GM19240 (cell line): Measurements from ENCODE around the gene MTPN.

Experiments used
- DNase-seq: peaks from one replicate; pipeline ENCODE4 v3.0.0; 2011; ENCODE audit warnings: low spot score; ENCODE audit not compliant: insufficient read length

MTPN gene

GRCh38 chr7:135928136-135928535, 49.0 kb downstream of the MTPN start:
- no peak for DNase-seq

GRCh38 chr7:135925210-135925609, 51.9 kb downstream of the MTPN start:
- no peak for DNase-seq

- no peak for DNase-seq
Observed at GRCh38 chr7:135924302-135924701, 52.9 kb downstream of the MTPN start.

- no peak for DNase-seq
Observed at GRCh38 chr7:135922263-135922662, 54.9 kb downstream of the MTPN start.

GRCh38 chr7:135920478-135920877, 56.7 kb downstream of the MTPN start:
- DNase-seq: no peak

GRCh38 chr7:135919071-135919841, 57.9 kb downstream of the MTPN start:
- no peak for DNase-seq

- DNase-seq: no peak
Observed at GRCh38 chr7:135918134-135918533, 59.0 kb downstream of the MTPN start.

- no peak for DNase-seq
Observed at GRCh38 chr7:135917721-135918120, 59.4 kb downstream of the MTPN start.

- no peak for DNase-seq
Observed at GRCh38 chr7:135914346-135914745, 62.8 kb downstream of the MTPN start.

- DNase-seq: no peak
Observed at GRCh38 chr7:135913404-135913803, 63.8 kb downstream of the MTPN start.

- no peak for DNase-seq
Observed at GRCh38 chr7:135911099-135911498, 66.1 kb downstream of the MTPN start.

GRCh38 chr7:135910393-135911036, 66.6 kb downstream of the MTPN start:
- DNase-seq: no peak

GRCh38 chr7:135905858-135906257, 71.3 kb downstream of the MTPN start:
- DNase-seq: no peak

- no peak for DNase-seq
Observed at GRCh38 chr7:135905355-135905754, 71.8 kb downstream of the MTPN start.

- no peak for DNase-seq
Observed at GRCh38 chr7:135904282-135904681, 72.9 kb downstream of the MTPN start.

GRCh38 chr7:135901585-135902540, 75.3 kb downstream of the MTPN start:
- DNase-seq: no peak

- DNase-seq: no peak
Observed at GRCh38 chr7:135900065-135900546, 77.1 kb downstream of the MTPN start.

- DNase-seq: no peak
Observed at GRCh38 chr7:135899458-135900064, 77.6 kb downstream of the MTPN start.

- no peak for DNase-seq
Observed at GRCh38 chr7:135898226-135898625, 78.9 kb downstream of the MTPN start.

- no peak for DNase-seq
Observed at GRCh38 chr7:135894816-135895215, 82.3 kb downstream of the MTPN start.

- DNase-seq: no peak
Observed at GRCh38 chr7:135889823-135890222, 87.3 kb downstream of the MTPN start.
